Heart right ventricle (tissue), 16 donors: ENCODE measurements around the gene CDIPT. TPM values are rescaled to one million over a fixed set of nuclear protein-coding genes. Genes with fewer than 3 reads are reported as not detected.

ENCODE experiments used
- ATAC-seq, 8 donors: fragments of 200-7000 bp; cut with Tn5 transposase; one replicate each; pipeline ENCODE4 v1.9.1; 2020; ENCODE audit warnings: mild to moderate bottlenecking in 8 of 8, moderate library complexity in 8 of 8, moderate number of reproducible peaks in 1 of 8
- DNase-seq, 2 donors: peaks; one replicate each; pipeline ENCODE4 v3.0.0-alpha.2; 2020
- H3K27ac ChIP-seq, 10 donors: fragments of 200-600 bp; sonication (generic) in 2 of 10; one replicate each; pipeline versions ENCODE4 v1.5.0 to v1.8.0; 2020 to 2022; ENCODE audit warnings: mild to moderate bottlenecking in 3 of 10
- H3K27me3 ChIP-seq, 7 donors: fragments of 200-600 bp; one replicate each; pipeline ENCODE4 v1.8.0; 2021 to 2022; ENCODE audit warnings: mild to moderate bottlenecking in 2 of 7
- H3K36me3 ChIP-seq, 9 donors: fragments of 200-600 bp; sonication (generic) in 1 of 9; one replicate each; pipeline versions ENCODE4 v1.5.0 to v1.8.0; 2020 to 2022; ENCODE audit warnings: mild to moderate bottlenecking in 2 of 9
- H3K4me1 ChIP-seq, 9 donors: fragments of 200-600 bp; sonication (generic) in 1 of 9; one replicate each; pipeline versions ENCODE4 v1.5.0 to v1.8.0; 2020 to 2022; ENCODE audit warnings: mild to moderate bottlenecking in 4 of 9
- H3K4me3 ChIP-seq, 10 donors: fragments of 200-600 bp; sonication (generic) in 2 of 10; one replicate each; pipeline versions ENCODE4 v1.5.0 to v1.8.0; 2020 to 2022; ENCODE audit warnings: mild to moderate bottlenecking in 7 of 10, moderate library complexity in 2 of 10
- H3K9me3 ChIP-seq, 11 donors: fragments of 200-600 bp in 10 of 11; sonication (generic) in 2 of 11; one replicate each; pipeline versions ENCODE4 v1.5.0 to v1.8.0; 2013 to 2022; ENCODE audit warnings: mild to moderate bottlenecking in 2 of 11, control low read depth in 1 of 11, moderate library complexity in 1 of 11
- CTCF ChIP-seq, 9 donors: fragments of 200-600 bp; sonication (generic) in 2 of 9; IDR thresholded peaks; one replicate each; pipeline versions ENCODE4 v1.5.0 to v1.8.0; 2021 to 2022; ENCODE audit warnings: antibody characterized with exemption in 9 of 9, mild to moderate bottlenecking in 5 of 9, moderate library complexity in 1 of 9
- WGBS, 2 donors: extraction: QIAGEN DNeasy Blood & Tissue Kit; methylation state at CpG; one replicate each; pipeline ENCODE4 v1.1.7; 2013; ENCODE audit warnings: inconsistent platforms in 1 of 2; 5-methylcytosine and 5-hydroxymethylcytosine counted together
- intact Hi-C, 10 donors: fragments of 100-400 bp; cut with DNase I; formaldehyde crosslinking; loops; one replicate each; pipeline versions ENCODE4 v1.11.1 to v1.14.2; 2022
- polyA plus RNA-seq, 2 donors: library from polyadenylated mRNA; stranded (reverse); fragments of 200-250 nt; gene quantifications; one replicate each; pipeline ENCODE4 v1.2.3, GENCODE V29; 2013
- total RNA-seq, 10 donors: library from RNA; stranded (reverse); fragmentation: NEBNext Ultra II Directional in 3 of 10; extraction: Animal tissue kit (Norgen Biotek cat#: 25700) in 3 of 10; gene quantifications; one replicate each; pipeline versions ENCODE4 v1.2.1 to v1.2.4, GENCODE V29; 2021 to 2023
- donor health status: Arrhythmogenic right ventricular cardiomyopathy.
- donor health status: ischemic (EF 13 %, LVEDD 7.1; RV severe dilation, severe dysfunction).
- donor health status: healthy with polysubstance abuse.
- donor health status: DM: no; HTN: yes; CAD: no.
- donor health status: DM: no; HTN: no; CAD: no.
- donor health status: ischemic (EF 25% LVEDD 6.9; RV normal size, moderate dysfunction).
- donor health status: ischemic (EF 25% LVEDD 5.7; RV mildly dilated, moderate dysfunction).
- donor health status: healthy.
- donor health status: DM: yes; HTN: yes; CAD: no.
- donor health status: Ischemic cardiomyopathy.
- donor health status: ischemic (EF 35%, LVEDD 5.7; RV mildly dilated, moderate dysfunction).
- donor health status: nonischemic (EF 11% LVEDD 7.7; RV severe dilation, severe dysfunction).
- donor health status: DM: yes; HTN: yes; CAD: no.
- donor health status: PGD.
- donor health status: ischemic (EF 29% LVEDD 5.4; RV normal size, mild dysfunction).
- donor health status: nonischemic (EF 23%, LVEDD 6.1; RV moderate dilation, normal function).

Gene CDIPT
- total and polyA plus RNA-seq, 12 donors = 55.1 to 99.6 (median 72.7) TPM

DNA sequence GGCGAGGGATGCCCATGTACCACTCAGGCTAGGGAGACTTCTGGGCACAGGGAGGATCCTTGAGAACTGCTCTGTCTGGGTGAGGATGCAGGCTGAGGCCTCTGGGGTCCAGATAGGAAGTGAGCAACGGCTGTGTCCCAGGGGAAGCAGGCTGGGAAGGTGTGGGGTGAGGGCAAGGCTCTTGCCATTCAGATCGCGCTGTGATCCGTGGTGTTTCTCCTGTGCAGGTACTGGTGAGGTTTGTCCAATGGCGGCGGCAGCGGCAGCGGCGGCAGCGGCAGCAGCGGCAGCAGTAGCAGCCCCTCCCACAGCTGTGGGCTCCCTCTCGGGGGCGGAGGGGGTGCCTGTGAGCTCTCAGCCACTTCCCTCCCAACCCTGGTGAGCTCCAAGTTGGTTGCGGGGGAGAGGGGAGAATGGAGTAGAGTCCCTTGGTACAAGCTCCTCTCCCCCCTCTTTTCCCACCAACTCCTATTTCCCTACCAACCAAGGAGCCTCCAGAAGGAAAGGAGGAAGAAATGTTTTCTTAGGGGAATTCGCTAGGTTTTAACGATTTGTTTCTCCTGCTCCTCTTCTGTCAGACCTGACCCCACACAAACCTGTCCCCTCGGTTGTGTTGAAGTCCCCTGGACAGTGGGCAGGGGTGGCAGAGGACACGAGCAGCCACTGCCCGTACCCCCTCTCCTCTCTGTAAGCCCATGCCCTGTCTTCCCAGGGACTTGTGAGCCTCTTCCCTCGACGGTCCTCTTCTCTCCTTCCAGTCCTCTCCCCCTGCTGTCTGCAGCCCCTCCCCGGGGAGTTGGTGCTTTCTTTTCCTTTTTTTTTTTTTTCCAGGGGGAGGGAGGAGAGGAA, 53.0 kb downstream of the CDIPT start:
- WGBS, 2 donors = 44 to 45% methylated on average over 23 of the region's 23 CpGs

DNA sequence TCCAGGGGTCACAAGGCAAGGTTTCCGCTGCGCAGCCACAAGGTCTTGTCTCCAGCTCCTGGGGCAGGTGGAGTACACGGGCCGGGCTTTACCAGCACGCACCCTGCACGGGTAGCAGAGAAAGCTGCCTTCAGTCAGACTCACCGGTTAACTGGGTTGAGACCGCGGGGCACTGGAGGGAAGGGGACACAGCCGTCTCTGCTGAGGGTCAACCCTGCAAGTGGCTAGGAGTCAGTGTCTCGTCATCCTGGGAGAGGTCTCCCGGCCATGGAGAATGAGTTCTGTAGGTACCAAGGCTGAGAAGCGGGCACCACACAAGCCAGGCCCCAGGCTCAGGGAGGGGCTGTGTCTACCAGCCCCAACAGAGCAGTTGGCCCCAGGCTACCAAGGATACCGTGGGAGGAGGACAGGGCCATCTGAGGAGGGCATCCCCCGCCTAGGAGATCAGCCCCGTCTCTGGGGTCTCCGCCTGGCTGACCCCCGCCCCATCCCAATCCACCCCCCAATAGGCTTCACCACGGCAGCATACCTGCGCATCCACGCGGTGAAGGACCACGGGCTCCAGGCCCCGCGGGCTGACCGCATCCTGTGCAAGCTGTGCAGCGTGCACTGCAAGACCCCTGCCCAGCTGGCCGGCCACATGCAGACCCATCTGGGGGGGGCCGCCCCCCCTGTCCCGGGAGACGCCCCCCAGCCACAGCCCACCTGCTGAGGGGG, 53.8 kb downstream of the CDIPT start:
- intact Hi-C loops = loop anchor here in 1 of 10 donors (10.0 kb wide), 1 partner anchor 166 kb away; the partner anchor contains the start of gene TAOK2
- DNase-seq (no peak), ATAC-seq (no peak)
- H3K4me1 ChIP-seq = peaks cover 31 to 73% (median 67%) of the 10 kb centered on the region in 9 donors
- H3K9me3 ChIP-seq = no peaks in the 10 kb centered on the region
- no peak for TF ChIP-seq CTCF (IDR thresholded peaks at IDR 0.05)
- WGBS, 2 donors = 72 to 74% methylated on average over 30 to 31 of the region's 31 CpGs
- peak overlapping the region in 6 of 10 donors; percentile 52 to 67 (median 62) for H3K4me3 ChIP-seq
- peak overlapping the region in 8 of 10 donors; percentile 86 to 97 (median 93) for H3K27ac ChIP-seq
- H3K27me3 ChIP-seq = peaks cover 0 to 16% (median 0%) of the 10 kb centered on the region in 7 donors
- H3K36me3 ChIP-seq = peaks cover 0 to 22% (median 14%) of the 10 kb centered on the region in 9 donors

More for the DNA sequence above, 53.0 kb downstream of the CDIPT start:
- ATAC-seq = no peak
- Histone ChIP-seq H3K4me3 (peak overlapping the region in 5 of 10 donors; percentile 5 to 67 (median 17)), H3K27ac (peak overlapping the region in 9 of 10 donors; percentile 86 to 97 (median 92)), H3K9me3 (no peaks in the 10 kb centered on the region), H3K4me1 (peaks cover 29 to 76% (median 68%) of the 10 kb centered on the region in 9 donors), H3K36me3 (peaks cover 0 to 22% (median 14%) of the 10 kb centered on the region in 9 donors), H3K27me3 (peaks cover 0 to 16% (median 0%) of the 10 kb centered on the region in 7 donors)
- intact Hi-C loops = loop anchor here in 5 of 10 donors (5.0 to 10.0 kb wide), 5 partner anchors 37 to 845 kb away; partner anchors contain the start of genes TAOK2 (in 2 of the 5), FBRS (in 1 of the 5), HIRIP3 (in 1 of the 5) and INO80E (in 1 of the 5)
- no peak for TF ChIP-seq CTCF (IDR thresholded peaks at IDR 0.05)
- peak in 1 of 2 donors; percentile 31 for DNase-seq

Other genes starting within 250 kb of the CDIPT start
- 10 to 100 TPM in 1 of 10 donors, 1 to 10 TPM in 7, under 1 TPM in 2; 0.35 to 12.6 (median 1.8) TPM for gene SPN, start 200.0 kb downstream of the CDIPT start, total RNA-seq
- under 1 TPM; 0.29 to 0.58 TPM for gene SPN, start 200.0 kb downstream of the CDIPT start, polyA plus RNA-seq
- gene QPRT, start 184.0 kb downstream of the CDIPT start, total RNA-seq = 10 to 100 TPM; 16.0 to 34.1 (median 25.9) TPM
- 10 to 100 TPM in 1 of 2 donors, 1 to 10 TPM in 1; 3.8 to 13.8 TPM for gene QPRT, start 184.0 kb downstream of the CDIPT start, polyA plus RNA-seq
- gene C16orf54, start 117.2 kb downstream of the CDIPT start, total RNA-seq = 1 to 10 TPM in 3 of 10 donors, under 1 TPM in 7; 0.18 to 3.3 (median 0.65) TPM
- gene C16orf54, start 117.2 kb downstream of the CDIPT start, polyA plus RNA-seq = under 1 TPM; 0.26 to 0.29 TPM
- gene ZG16, start 85.0 kb downstream of the CDIPT start, total RNA-seq = not detected
- gene ZG16, start 85.0 kb downstream of the CDIPT start, polyA plus RNA-seq = under 1 TPM in 1 of 2 donors, not detected in 1; 0.01 TPM
- gene KIF22, start 72.5 kb downstream of the CDIPT start, total RNA-seq = 10 to 100 TPM; 28.6 to 48.2 (median 38.6) TPM
- 100 to 1,000 TPM in 1 of 2 donors, 10 to 100 TPM in 1; 16.3 to 136 TPM for gene KIF22, start 72.5 kb downstream of the CDIPT start, polyA plus RNA-seq
- 100 to 1,000 TPM in 2 of 10 donors, 10 to 100 TPM in 8; 44.2 to 115 (median 60.5) TPM for gene MAZ, start 56.7 kb downstream of the CDIPT start, total RNA-seq
- gene MAZ, start 56.7 kb downstream of the CDIPT start, polyA plus RNA-seq = 100 to 1,000 TPM in 1 of 2 donors, 10 to 100 TPM in 1; 73.8 to 114 TPM
- 1 to 10 TPM in 8 of 10 donors, under 1 TPM in 2; 0.74 to 2.4 (median 1.1) TPM for gene PRRT2, start 51.0 kb downstream of the CDIPT start, total RNA-seq
- gene PRRT2, start 51.0 kb downstream of the CDIPT start, polyA plus RNA-seq = 1 to 10 TPM in 1 of 2 donors, under 1 TPM in 1; 0.62 to 6.3 TPM
- gene PAGR1, start 47.1 kb downstream of the CDIPT start, total RNA-seq = 10 to 100 TPM in 9 of 10 donors, 1 to 10 TPM in 1; 9.6 to 14.8 (median 12.0) TPM
- 10 to 100 TPM; 28.7 to 35.1 TPM for gene PAGR1, start 47.1 kb downstream of the CDIPT start, polyA plus RNA-seq
- gene MVP, start 42.8 kb downstream of the CDIPT start, total RNA-seq = 100 to 1,000 TPM in 1 of 10 donors, 10 to 100 TPM in 9; 24.5 to 122 (median 37.4) TPM
- 10 to 100 TPM; 50.9 to 53.0 TPM for gene MVP, start 42.8 kb downstream of the CDIPT start, polyA plus RNA-seq
- 1 to 10 TPM in 2 of 10 donors, under 1 TPM in 8; 0.17 to 1.2 (median 0.73) TPM for gene SEZ6L2, start 36.3 kb upstream of the CDIPT start, total RNA-seq
- under 1 TPM in 1 of 2 donors, not detected in 1; 0.61 TPM for gene SEZ6L2, start 36.3 kb upstream of the CDIPT start, polyA plus RNA-seq
- gene ASPHD1, start 37.3 kb upstream of the CDIPT start, total RNA-seq = 1 to 10 TPM in 1 of 10 donors, under 1 TPM in 5, not detected in 4; 0.20 to 1.1 (median 0.75) TPM
- gene ASPHD1, start 37.3 kb upstream of the CDIPT start, polyA plus RNA-seq = under 1 TPM in 1 of 2 donors, not detected in 1; 0.28 TPM
- gene KCTD13, start 63.0 kb upstream of the CDIPT start, total RNA-seq = 1 to 10 TPM; 5.4 to 8.2 (median 7.3) TPM
- gene KCTD13, start 63.0 kb upstream of the CDIPT start, polyA plus RNA-seq = 10 to 100 TPM in 1 of 2 donors, 1 to 10 TPM in 1; 5.2 to 18.0 TPM
- 100 to 1,000 TPM in 1 of 10 donors, 10 to 100 TPM in 9; 53.0 to 105 (median 67.1) TPM for gene TMEM219, start 98.9 kb upstream of the CDIPT start, total RNA-seq
- gene TMEM219, start 98.9 kb upstream of the CDIPT start, polyA plus RNA-seq = 10 to 100 TPM; 80.4 to 85.9 TPM
- gene TAOK2, start 110.6 kb upstream of the CDIPT start, total RNA-seq = 10 to 100 TPM; 27.0 to 40.6 (median 32.7) TPM
- 10 to 100 TPM; 27.6 to 50.4 TPM for gene TAOK2, start 110.6 kb upstream of the CDIPT start, polyA plus RNA-seq
- gene HIRIP3, start 132.4 kb upstream of the CDIPT start, total RNA-seq = 10 to 100 TPM; 14.4 to 23.2 (median 17.1) TPM
- 10 to 100 TPM; 17.9 to 22.4 TPM for gene HIRIP3, start 132.4 kb upstream of the CDIPT start, polyA plus RNA-seq
- gene INO80E, start 133.0 kb upstream of the CDIPT start, total RNA-seq = 10 to 100 TPM; 23.2 to 34.8 (median 30.6) TPM
- gene INO80E, start 133.0 kb upstream of the CDIPT start, polyA plus RNA-seq = 10 to 100 TPM; 63.2 to 80.4 TPM
- gene DOC2A, start 147.8 kb upstream of the CDIPT start, total RNA-seq = under 1 TPM in 4 of 10 donors, not detected in 6; 0.27 to 0.95 (median 0.48) TPM
- 1 to 10 TPM in 1 of 2 donors, under 1 TPM in 1; 0.41 to 2.7 TPM for gene DOC2A, start 147.8 kb upstream of the CDIPT start, polyA plus RNA-seq
- not detected for gene C16orf92, start 160.0 kb upstream of the CDIPT start, total RNA-seq
- gene C16orf92, start 160.0 kb upstream of the CDIPT start, polyA plus RNA-seq = not detected
- gene TLCD3B, start 168.0 kb upstream of the CDIPT start, total RNA-seq = not detected
- under 1 TPM in 1 of 2 donors, not detected in 1; 0.29 TPM for gene TLCD3B, start 168.0 kb upstream of the CDIPT start, polyA plus RNA-seq
- gene ALDOA, start 202.5 kb upstream of the CDIPT start, total RNA-seq = 1,000 to 10,000 TPM; 3,057 to 4,582 (median 3,914) TPM
- gene ALDOA, start 202.5 kb upstream of the CDIPT start, polyA plus RNA-seq = 1,000 to 10,000 TPM; 2,873 to 3,079 TPM
- 10 to 100 TPM; 35.2 to 50.0 (median 42.4) TPM for gene PPP4C, start 212.8 kb upstream of the CDIPT start, total RNA-seq
- 10 to 100 TPM; 34.5 to 82.1 TPM for gene PPP4C, start 212.8 kb upstream of the CDIPT start, polyA plus RNA-seq
- 1 to 10 TPM in 1 of 10 donors, under 1 TPM in 9; 0.28 to 1.4 (median 0.57) TPM for gene TBX6, start 228.7 kb upstream of the CDIPT start, total RNA-seq
- gene TBX6, start 228.7 kb upstream of the CDIPT start, polyA plus RNA-seq = 1 to 10 TPM in 1 of 2 donors, under 1 TPM in 1; 0.28 to 1.7 TPM
- 100 to 1,000 TPM in 1 of 10 donors, 10 to 100 TPM in 9; 31.5 to 117 (median 42.6) TPM for gene YPEL3, start 233.0 kb upstream of the CDIPT start, total RNA-seq
- gene YPEL3, start 233.0 kb upstream of the CDIPT start, polyA plus RNA-seq = 100 to 1,000 TPM in 1 of 2 donors, 10 to 100 TPM in 1; 75.5 to 203 TPM